Epithelial cell of esophagus (primary cell): ENCODE measurements around the gene CRYBG2.
"Not testable (repeated sequence)": the region's sequence is repeated elsewhere in the genome, so short reads cannot be mapped to it uniquely, and the experiment has no call there.

Source experiments
- DNase-seq: peaks from one replicate; pipeline ENCODE4 v3.0.0; 2010; ENCODE audit warnings: low read depth
- H3K4me3 ChIP-seq: 2 replicates; pipeline ENCODE4 v1.5.1; 2011; ENCODE audit warnings: mild to moderate bottlenecking, low read length, control low read depth
- CTCF ChIP-seq: IDR thresholded peaks from 2 replicates; pipeline ENCODE4 v1.5.1; 2011; ENCODE audit warnings: low read depth, mild to moderate bottlenecking, low read length, control low read depth, inconsistent platforms; ENCODE audit not compliant: insufficient read depth; ENCODE audit errors: missing control alignments

CRYBG2 gene

GRCh38 chr1:26297057-26297790 is 56.7 kb downstream of the CRYBG2 start:
- no peak overlapping the region for H3K4me3 ChIP-seq
- DNase-seq, result no peak
- no peak for TF ChIP-seq CTCF

GRCh38 chr1:26296340-26297056 is 57.4 kb downstream of the CRYBG2 start:
- no peak for DNase-seq
- no peak overlapping the region for H3K4me3 ChIP-seq
- TF ChIP-seq CTCF, result no peak

GRCh38 chr1:26295194-26296138 is 58.5 kb downstream of the CRYBG2 start:
- TF ChIP-seq CTCF, result no peak

GRCh38 chr1:26293911-26294463 is 59.9 kb downstream of the CRYBG2 start:
- no peak overlapping the region for H3K4me3 ChIP-seq
- no peak for DNase-seq
- TF ChIP-seq CTCF, result no peak

More at GRCh38 chr1:26295194-26296138, 58.5 kb downstream of the CRYBG2 start:
- no peak for DNase-seq
- no peak overlapping the region for H3K4me3 ChIP-seq

- not testable (repeated sequence) for DNase-seq
Observed at GRCh38 chr1:26292735-26293134, 61.2 kb downstream of the CRYBG2 start.

GRCh38 chr1:26291939-26292338 is 62.0 kb downstream of the CRYBG2 start:
- H3K4me3 ChIP-seq, result no peak overlapping the region
- TF ChIP-seq CTCF, result no peak
- no peak for DNase-seq

More at GRCh38 chr1:26292735-26293134, 61.2 kb downstream of the CRYBG2 start:
- not testable (repeated sequence) for H3K4me3 ChIP-seq

- H3K4me3 ChIP-seq, result no peak overlapping the region
- DNase-seq, result no peak
- TF ChIP-seq CTCF, result no peak
Observed at GRCh38 chr1:26291433-26291832, 62.5 kb downstream of the CRYBG2 start.
